Vagina (tissue), 2 donors: Measurements from ENCODE around the gene EML1. TPM values are rescaled to one million over a fixed set of nuclear protein-coding genes. Genes with fewer than 3 reads are reported as not detected.

Source experiments
- DNase-seq, 2 donors: peaks; one replicate each; pipeline ENCODE4 v3.0.0-alpha.2; 2017; ENCODE audit errors: extremely low spot score in 2 of 2
- H3K27ac ChIP-seq: fragments of 200-600 bp; sonication (generic); one replicate; pipeline ENCODE4 v1.5.1; 2019
- H3K27me3 ChIP-seq: fragments of 200-600 bp; sonication (generic); one replicate; pipeline ENCODE4 v1.5.1; 2019
- H3K36me3 ChIP-seq, 2 donors: fragments of 200-600 bp; sonication (generic); one replicate each; pipeline ENCODE4 v1.5.1; 2017 to 2019
- H3K4me1 ChIP-seq: fragments of 200-600 bp; sonication (generic); one replicate; pipeline ENCODE4 v1.5.1; 2019
- H3K4me3 ChIP-seq, 2 donors: fragments of 200-600 bp; sonication (generic); 1 replicate in 1 of 2; 2 replicates in 1 of 2; pipeline ENCODE4 v1.5.1; 2016 to 2019
- H3K9me3 ChIP-seq: fragments of 200-600 bp; sonication (generic); one replicate; pipeline ENCODE4 v1.5.1; 2019
- CTCF ChIP-seq, 3 experiments: fragments of 450-650 bp in 2 of 3; fragments of 200-600 bp in 1 of 3; sonication (generic) in 1 of 3; IDR thresholded peaks; one replicate each; pipeline ENCODE4 v1.5.1; 2017 to 2019; ENCODE audit warnings: antibody characterized with exemption in 3 of 3, mild to moderate bottlenecking in 2 of 3, moderate library complexity in 2 of 3
- POLR2A ChIP-seq, 2 donors: fragments of 450-650 bp; IDR thresholded peaks; one replicate each; pipeline ENCODE4 v1.6.1; 2017; ENCODE audit warnings: antibody characterized with exemption in 2 of 2, mild to moderate bottlenecking in 2 of 2, moderate library complexity in 2 of 2
- POLR2AphosphoS5 ChIP-seq, 2 donors: sonication (generic); formaldehyde crosslinking; IDR thresholded peaks; one replicate each; pipeline ENCODE4 v1.9.0; 2017; ENCODE audit warnings: antibody characterized with exemption in 2 of 2, mild to moderate bottlenecking in 2 of 2, low read depth in 1 of 2; ENCODE audit not compliant: insufficient read depth in 1 of 2
- intact Hi-C: fragments of 100-400 bp; cut with DNase I; formaldehyde crosslinking; loops from one replicate; pipeline ENCODE4 v1.15.1; 2023
- total RNA-seq: library from RNA; depleted of rRNA; stranded (reverse); fragments of >200 nt; gene quantifications from one replicate; pipeline ENCODE4 v1.2.3, GENCODE V29; 2016

The EML1 gene
- total RNA-seq, 1 donor from 2014 or later = 32.7 TPM

DNA sequence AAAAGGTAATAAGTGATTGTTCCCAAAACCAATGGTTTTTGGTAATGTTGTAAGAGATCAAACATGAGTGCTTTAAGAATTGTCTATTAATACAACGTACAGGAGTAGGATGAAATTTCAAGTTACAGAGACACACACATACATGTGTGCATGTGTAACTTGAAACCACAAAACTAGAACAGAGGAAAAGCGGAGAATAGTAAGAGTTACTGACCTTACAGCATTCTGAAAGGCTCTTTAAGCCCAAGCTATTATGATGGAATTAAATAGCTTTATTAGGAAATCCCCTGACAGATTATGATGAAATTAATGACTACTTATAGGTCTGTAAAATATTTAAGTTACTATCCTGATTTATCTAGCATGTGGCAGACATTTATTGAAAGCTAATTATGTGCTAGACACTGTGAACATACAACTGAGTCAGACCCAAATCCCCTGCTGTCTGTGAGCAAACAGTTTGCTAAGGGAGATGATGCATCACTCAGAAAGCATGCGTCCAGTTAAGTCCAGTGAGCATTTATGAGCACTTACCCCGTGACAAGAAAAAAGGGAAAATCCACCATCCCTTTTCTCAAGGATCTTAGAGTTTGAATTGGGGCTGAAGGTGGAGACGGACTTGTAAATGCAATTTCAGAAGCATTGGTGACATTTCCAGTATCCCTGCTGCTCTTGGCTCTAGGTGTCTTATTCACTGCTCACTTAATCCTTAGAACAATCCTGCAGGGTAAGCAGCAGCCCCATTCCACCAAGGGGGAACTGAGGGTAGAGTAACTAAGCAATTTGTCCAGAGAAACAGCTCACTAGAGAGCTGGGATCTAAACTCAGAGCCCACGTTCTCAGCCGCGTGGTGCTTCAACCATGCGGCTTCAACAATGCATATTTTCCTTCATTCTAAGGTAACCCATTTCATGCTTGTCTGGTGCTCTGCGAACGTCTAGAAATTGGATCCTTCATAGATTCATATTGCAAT lies 117.4 kb downstream of the EML1 start:
- no peak for TF ChIP-seq POLR2A (IDR thresholded peaks at IDR 0.05)
- no peak for TF ChIP-seq CTCF (IDR thresholded peaks at IDR 0.05)
- peak in 1 of 2 donors; percentile 52 for TF ChIP-seq POLR2AphosphoS5 (IDR thresholded peaks at IDR 0.05; ENCODE audit: insufficient read depth in 1 of 2, low read depth in 1 of 2)
- H3K9me3 ChIP-seq = no peaks in the 10 kb centered on the region
- H3K4me1 ChIP-seq = no peaks in the 10 kb centered on the region
- H3K36me3 ChIP-seq = peaks cover 0 to 24% of the 10 kb centered on the region in 2 donors
- H3K27ac ChIP-seq = peak overlapping the region; percentile 45
- no peaks in the 10 kb centered on the region for H3K27me3 ChIP-seq
- H3K4me3 ChIP-seq = no peak overlapping the region
- no peak for DNase-seq
- intact Hi-C loops = no loop called here

DNA sequence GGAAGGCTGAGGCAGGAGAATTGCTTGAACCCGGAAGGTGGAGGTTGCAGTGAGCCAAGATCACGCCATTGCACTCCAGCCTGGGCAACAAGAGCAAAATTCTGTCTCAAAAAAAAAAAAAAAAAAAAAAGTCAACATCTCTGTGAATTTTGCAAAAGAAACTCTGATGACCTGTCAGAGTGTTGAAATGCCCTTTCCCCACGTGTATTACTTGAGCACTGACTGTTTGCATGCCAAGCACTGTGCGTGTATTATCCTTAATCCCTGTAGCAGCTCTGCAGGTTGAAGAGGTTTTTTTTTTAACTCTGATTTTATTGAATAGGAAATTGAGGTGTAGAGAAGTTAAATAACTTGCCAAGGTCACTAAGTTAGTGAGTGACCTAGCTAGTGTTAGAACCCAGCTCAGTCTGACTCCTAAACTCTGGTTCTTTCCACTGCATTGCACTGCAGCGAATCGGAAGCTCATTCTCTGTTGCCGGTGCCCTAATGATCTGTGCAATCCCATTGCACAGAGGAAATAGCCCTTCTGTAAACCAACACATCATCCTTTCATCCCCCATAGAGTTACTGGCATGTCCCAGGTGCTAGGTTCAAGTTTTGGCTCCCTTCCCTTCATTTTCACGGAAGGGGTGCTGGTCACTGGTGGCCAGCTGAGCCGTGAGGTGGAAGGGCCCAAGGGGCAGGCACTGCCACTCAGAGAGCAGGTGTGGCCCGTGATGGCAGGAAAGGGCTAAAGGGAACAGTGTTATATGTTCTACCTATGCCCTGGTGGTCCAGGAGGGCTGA lies 122.3 kb downstream of the EML1 start:
- TF ChIP-seq CTCF (IDR thresholded peaks at IDR 0.05) (no peak), POLR2A (IDR thresholded peaks at IDR 0.05) (no peak), POLR2AphosphoS5 (IDR thresholded peaks at IDR 0.05; ENCODE audit: insufficient read depth in 1 of 2, low read depth in 1 of 2) (no peak)
- no peaks in the 10 kb centered on the region for H3K27me3 ChIP-seq
- H3K4me1 ChIP-seq = no peaks in the 10 kb centered on the region
- H3K9me3 ChIP-seq = no peaks in the 10 kb centered on the region
- no peak overlapping the region for H3K27ac ChIP-seq
- no peak overlapping the region for H3K4me3 ChIP-seq
- DNase-seq = no peak
- intact Hi-C loops = no loop called here
- peaks cover 0 to 22% of the 10 kb centered on the region in 2 donors for H3K36me3 ChIP-seq

DNA sequence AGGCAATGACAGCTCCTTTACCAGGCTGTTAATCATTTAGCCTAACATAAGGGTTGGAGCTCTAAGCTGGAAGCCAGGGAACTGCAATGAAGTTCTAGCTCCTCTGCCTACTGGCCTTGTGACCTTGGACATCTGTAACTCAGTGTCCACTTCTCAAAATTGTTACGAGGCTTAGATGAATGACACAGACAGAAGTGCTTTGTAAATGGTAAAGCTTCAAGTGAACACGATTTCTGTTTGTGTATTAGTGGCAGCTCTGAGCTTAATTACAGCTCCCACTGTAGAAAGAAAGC lies 122.8 kb downstream of the EML1 start:
- H3K9me3 ChIP-seq = no peaks in the 10 kb centered on the region
- TF ChIP-seq CTCF (IDR thresholded peaks at IDR 0.05) (no peak), POLR2A (IDR thresholded peaks at IDR 0.05) (no peak), POLR2AphosphoS5 (IDR thresholded peaks at IDR 0.05; ENCODE audit: insufficient read depth in 1 of 2, low read depth in 1 of 2) (no peak)
- no peak overlapping the region for H3K27ac ChIP-seq
- H3K4me1 ChIP-seq = no peaks in the 10 kb centered on the region
- peaks cover 0 to 22% of the 10 kb centered on the region in 2 donors for H3K36me3 ChIP-seq
- no peak overlapping the region for H3K4me3 ChIP-seq
- no peak for DNase-seq
- H3K27me3 ChIP-seq = no peaks in the 10 kb centered on the region
- intact Hi-C loops = no loop called here

DNA sequence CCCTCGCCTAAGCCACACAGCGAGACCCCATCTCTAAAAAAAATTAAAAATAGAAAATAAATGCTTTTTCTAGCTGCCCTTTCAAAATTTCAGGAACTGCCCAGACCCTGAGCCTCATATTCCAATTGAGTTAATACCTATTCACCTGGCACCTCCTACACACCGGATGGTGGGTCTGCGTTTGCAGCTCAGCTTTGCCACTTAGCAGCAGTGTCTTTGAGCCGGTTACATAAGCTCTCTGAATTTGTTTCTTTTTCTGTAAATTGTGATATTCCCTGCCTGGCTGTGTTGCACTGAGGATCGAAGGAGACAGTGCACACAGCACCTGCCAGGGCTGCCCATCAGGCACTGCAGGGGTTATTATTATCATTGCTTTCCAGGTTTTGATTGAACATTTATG lies 125.6 kb downstream of the EML1 start:
- TF ChIP-seq POLR2A (IDR thresholded peaks at IDR 0.05) = no peak
- TF ChIP-seq POLR2AphosphoS5 (IDR thresholded peaks at IDR 0.05; ENCODE audit: insufficient read depth in 1 of 2, low read depth in 1 of 2) = no peak
- TF ChIP-seq CTCF (IDR thresholded peaks at IDR 0.05) = no peak
- no peak for DNase-seq
- Histone ChIP-seq H3K27me3 (no peaks in the 10 kb centered on the region), H3K9me3 (no peaks in the 10 kb centered on the region), H3K4me3 (no peak overlapping the region), H3K36me3 (peaks cover 0 to 30% of the 10 kb centered on the region in 2 donors), H3K4me1 (no peaks in the 10 kb centered on the region), H3K27ac (no peak overlapping the region)
- intact Hi-C loops = no loop called here
